Right atrium auricular region (tissue), 2 donors: ENCODE results near the gene AR. TPM values are rescaled to one million over a fixed set of nuclear protein-coding genes. Genes with fewer than 3 reads are reported as not detected.

Experiments
- DNase-seq: peaks from one replicate; pipeline ENCODE4 v3.0.0-alpha.2; 2019; ENCODE audit warnings: low spot score
- H3K27ac ChIP-seq, 2 donors: fragments of 200-600 bp; sonication (generic); 1 replicate in 1 of 2; 2 replicates in 1 of 2; pipeline ENCODE4 v1.5.1; 2016 to 2019
- H3K27me3 ChIP-seq, 2 donors: fragments of 200-600 bp; sonication (generic); one replicate each; pipeline versions ENCODE4 v1.5.1 to v1.6.0; 2017 to 2019
- H3K36me3 ChIP-seq: fragments of 200-600 bp; sonication (generic); one replicate; pipeline ENCODE4 v1.5.1; 2016
- H3K4me1 ChIP-seq, 2 donors: fragments of 200-600 bp; sonication (generic); one replicate each; pipeline versions ENCODE4 v1.5.1 to v1.6.0; 2017 to 2019
- H3K4me3 ChIP-seq, 2 donors: fragments of 200-600 bp; sonication (generic); 1 replicate in 1 of 2; 2 replicates in 1 of 2; pipeline ENCODE4 v1.5.1; 2017 to 2019; ENCODE audit warnings: mild to moderate bottlenecking in 1 of 2, moderate library complexity in 1 of 2
- H3K9me3 ChIP-seq, 2 donors: fragments of 200-600 bp; sonication (generic); one replicate each; pipeline ENCODE4 v1.5.1; 2019
- total RNA-seq, 2 donors: library from RNA; depleted of rRNA; stranded (reverse); fragments of >200 nt; gene quantifications; one replicate each; pipeline ENCODE4 v1.1.0, GENCODE V29; 2016
- TF ChIP-seq, protein P1 (sequence below), 2 donors: fragments of 200-600 bp; sonication (generic); IDR thresholded peaks; one replicate each; pipeline ENCODE4 v1.5.1; 2019; ENCODE audit warnings: antibody characterized with exemption in 2 of 2

The AR gene
- total RNA-seq, 2 donors from 2014 or later, result 7.9 to 9.1 TPM

DNA sequence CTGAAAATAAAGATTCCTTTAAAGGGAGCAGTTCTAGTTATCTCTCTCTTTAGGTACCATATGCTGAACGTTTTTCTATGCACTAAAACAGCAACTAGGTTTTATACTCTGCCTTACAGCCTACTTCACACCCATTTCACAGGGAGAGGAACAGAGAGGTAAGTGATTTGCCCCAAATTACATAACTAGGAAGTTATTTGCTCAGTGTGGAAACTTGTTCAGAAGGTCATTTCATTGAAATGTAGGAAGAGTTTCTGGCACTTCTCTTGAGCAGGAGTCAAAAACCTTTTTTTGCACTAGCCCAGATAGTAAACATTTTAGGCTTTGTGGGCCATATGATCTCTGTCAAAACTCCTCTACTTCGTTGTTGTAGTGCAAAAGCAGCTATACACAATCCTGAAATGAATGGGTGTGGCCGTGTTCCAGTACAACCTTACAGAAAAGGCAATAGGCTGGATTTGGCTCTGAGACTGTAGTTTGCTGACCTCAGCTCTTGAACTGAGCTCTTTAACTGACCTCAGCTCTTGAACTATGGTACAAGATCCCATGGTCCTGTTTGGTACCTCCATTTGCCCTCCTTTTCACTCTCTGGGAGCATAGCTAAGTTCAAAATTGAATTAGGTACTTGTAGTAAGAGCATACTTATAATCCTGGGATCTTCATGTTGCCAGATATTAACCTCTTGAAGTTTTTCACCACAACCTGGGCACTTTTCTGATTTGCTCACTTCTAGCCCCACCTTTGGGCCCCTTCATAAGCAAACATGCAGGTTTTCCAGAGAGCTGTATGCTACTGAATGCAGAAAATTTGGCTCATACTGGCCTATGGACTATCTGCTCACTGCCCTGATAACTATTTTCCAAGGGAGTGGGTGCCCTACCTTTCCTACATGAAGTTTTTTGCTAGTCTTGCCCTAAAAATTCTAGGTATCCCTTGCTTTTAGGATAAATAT is 53.3 kb downstream of the AR start:
- Histone ChIP-seq H3K36me3 (no peaks in the 10 kb centered on the region), H3K27me3 (peaks cover 0 to 3% of the 10 kb centered on the region in 2 donors), H3K4me3 (no peak overlapping the region), H3K4me1 (no peaks in the 10 kb centered on the region), H3K9me3 (no peaks in the 10 kb centered on the region), H3K27ac (no peak overlapping the region)
- no peak for DNase-seq
- TF ChIP-seq, protein P1, sequence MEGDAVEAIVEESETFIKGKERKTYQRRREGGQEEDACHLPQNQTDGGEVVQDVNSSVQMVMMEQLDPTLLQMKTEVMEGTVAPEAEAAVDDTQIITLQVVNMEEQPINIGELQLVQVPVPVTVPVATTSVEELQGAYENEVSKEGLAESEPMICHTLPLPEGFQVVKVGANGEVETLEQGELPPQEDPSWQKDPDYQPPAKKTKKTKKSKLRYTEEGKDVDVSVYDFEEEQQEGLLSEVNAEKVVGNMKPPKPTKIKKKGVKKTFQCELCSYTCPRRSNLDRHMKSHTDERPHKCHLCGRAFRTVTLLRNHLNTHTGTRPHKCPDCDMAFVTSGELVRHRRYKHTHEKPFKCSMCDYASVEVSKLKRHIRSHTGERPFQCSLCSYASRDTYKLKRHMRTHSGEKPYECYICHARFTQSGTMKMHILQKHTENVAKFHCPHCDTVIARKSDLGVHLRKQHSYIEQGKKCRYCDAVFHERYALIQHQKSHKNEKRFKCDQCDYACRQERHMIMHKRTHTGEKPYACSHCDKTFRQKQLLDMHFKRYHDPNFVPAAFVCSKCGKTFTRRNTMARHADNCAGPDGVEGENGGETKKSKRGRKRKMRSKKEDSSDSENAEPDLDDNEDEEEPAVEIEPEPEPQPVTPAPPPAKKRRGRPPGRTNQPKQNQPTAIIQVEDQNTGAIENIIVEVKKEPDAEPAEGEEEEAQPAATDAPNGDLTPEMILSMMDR (IDR thresholded peaks at IDR 0.05), result no peak

DNA sequence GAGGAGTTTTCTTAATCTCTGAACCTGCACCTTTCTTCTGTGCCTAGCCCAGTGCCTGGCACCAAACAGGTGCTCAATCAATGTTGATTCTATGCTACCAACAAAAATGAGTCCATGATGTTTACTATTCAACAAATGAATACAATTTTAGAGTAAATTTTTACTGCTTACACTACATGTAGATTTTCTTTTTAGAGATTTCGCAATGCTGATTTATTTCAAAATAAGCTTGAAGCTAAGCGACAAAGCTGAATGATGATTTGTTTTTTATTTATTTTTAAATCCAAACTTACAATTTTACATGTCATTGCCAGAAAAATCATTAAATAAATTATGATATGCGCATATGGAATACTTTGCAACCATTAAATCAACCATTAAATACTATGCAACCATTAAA is 55.7 kb downstream of the AR start:
- no peaks in the 10 kb centered on the region for H3K36me3 ChIP-seq
- H3K27me3 ChIP-seq, result peaks cover 0 to 3% of the 10 kb centered on the region in 2 donors
- DNase-seq, result no peak
- H3K4me1 ChIP-seq, result no peaks in the 10 kb centered on the region
- TF ChIP-seq, protein P1 (IDR thresholded peaks at IDR 0.05), result no peak
- H3K4me3 ChIP-seq, result no peak overlapping the region
- H3K9me3 ChIP-seq, result no peaks in the 10 kb centered on the region
- no peak overlapping the region for H3K27ac ChIP-seq

DNA sequence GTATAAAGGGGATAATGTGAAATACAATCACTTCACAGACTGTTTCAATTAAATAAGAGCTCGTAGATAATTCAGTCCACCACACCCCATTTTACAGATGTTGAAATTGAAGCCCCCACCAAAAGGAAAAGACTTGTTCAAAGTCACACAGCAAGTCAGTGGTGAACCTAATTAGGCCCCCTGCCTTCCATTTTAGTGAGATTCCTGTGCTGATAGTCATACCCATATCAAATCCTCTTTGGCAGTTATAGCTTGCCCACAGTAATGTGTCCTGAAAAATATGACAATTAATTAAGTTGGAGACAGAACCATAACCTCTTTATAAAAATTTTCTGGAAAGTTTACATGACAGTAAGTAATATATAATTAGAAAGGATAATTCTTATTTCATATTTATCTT is 58.0 kb downstream of the AR start:
- H3K27ac ChIP-seq, result no peak overlapping the region
- H3K9me3 ChIP-seq, result no peaks in the 10 kb centered on the region
- H3K4me1 ChIP-seq, result no peaks in the 10 kb centered on the region
- no peak for DNase-seq
- no peak overlapping the region for H3K4me3 ChIP-seq
- TF ChIP-seq, protein P1 (IDR thresholded peaks at IDR 0.05), result no peak
- H3K27me3 ChIP-seq, result peaks cover 0 to 3% of the 10 kb centered on the region in 2 donors
- no peaks in the 10 kb centered on the region for H3K36me3 ChIP-seq

DNA sequence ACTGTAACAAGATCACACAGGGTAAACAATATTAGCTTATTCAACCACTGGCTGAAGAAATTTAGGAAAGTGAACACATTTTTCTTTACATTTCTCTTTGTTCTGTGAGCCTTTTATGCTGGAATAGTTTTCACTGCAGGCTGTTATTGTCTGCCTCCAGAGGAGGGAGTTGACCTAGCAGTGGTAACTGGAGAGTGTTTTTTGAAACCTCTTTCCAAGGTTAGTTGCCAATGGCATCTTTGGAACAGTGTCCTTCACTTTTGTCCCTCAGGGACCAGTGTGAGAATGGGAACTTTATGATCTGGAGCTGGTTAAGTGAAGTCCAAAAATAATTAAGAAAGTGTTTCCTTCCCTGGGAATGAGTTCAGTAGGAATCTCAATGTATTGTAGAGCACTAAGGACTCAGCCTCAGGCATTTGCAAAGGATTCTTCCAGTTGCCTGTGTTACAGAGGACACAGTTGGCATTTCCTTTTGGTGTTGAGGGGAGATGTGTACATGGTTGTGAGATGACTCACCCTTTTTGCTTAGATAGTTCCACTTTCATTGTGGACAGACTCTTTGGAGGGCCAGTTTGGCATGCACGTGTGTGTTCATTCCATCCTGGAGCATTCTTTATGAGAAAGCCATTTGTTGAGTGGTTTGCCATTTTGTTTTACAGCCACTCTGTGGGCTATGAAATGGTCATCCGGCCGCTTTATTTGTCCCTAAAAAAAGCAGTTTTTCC is 61.3 kb downstream of the AR start:
- Histone ChIP-seq H3K27ac (peak overlapping the region in 1 of 2 donors; percentile 21), H3K27me3 (peaks cover 0 to 3% of the 10 kb centered on the region in 2 donors), H3K4me1 (no peaks in the 10 kb centered on the region), H3K9me3 (no peaks in the 10 kb centered on the region), H3K36me3 (no peaks in the 10 kb centered on the region), H3K4me3 (no peak overlapping the region)
- DNase-seq, result no peak
- TF ChIP-seq, protein P1 (IDR thresholded peaks at IDR 0.05), result no peak

DNA sequence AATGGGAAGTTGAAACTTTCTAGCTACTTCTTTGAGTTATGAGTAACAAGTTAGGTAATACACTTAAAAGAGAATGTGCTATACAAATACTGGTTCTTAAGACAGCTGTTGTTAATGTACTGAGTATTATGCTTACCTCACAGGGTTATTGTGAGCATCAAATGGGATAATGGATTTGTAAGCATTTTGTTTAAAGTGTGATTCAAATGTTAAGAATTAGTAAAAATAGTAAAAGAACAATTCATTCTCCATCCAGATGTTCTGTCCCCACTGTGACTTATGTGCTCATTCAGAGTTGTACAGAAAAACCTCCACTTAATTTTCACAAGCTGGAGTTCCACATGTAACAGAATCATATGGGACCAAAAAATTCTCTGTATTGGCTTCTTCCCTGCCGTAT is 63.6 kb downstream of the AR start:
- Histone ChIP-seq H3K27ac (no peak overlapping the region), H3K27me3 (no peaks in the 10 kb centered on the region), H3K9me3 (no peaks in the 10 kb centered on the region), H3K4me1 (no peaks in the 10 kb centered on the region), H3K4me3 (no peak overlapping the region), H3K36me3 (no peaks in the 10 kb centered on the region)
- DNase-seq, result no peak
- TF ChIP-seq, protein P1 (IDR thresholded peaks at IDR 0.05), result no peak
